Measurements from ENCODE around the gene GPR63.

GRCh38 chr6:96794980-96795379 is 42.3 kb downstream of the GPR63 start:
- no peak for TF ChIP-seq POLR2A (IDR thresholded peaks at IDR 0.05)
- no peak for TF ChIP-seq CTCF (IDR thresholded peaks at IDR 0.05)

All from esophagus squamous epithelium (tissue), 4 donors.